Measurements from ENCODE around the gene GNG12. TPM values are rescaled to one million over a fixed set of nuclear protein-coding genes. Genes with fewer than 3 reads are reported as not detected.
A peak's percentile ranks its signal among the peaks of the same experiment; 100 is the strongest.
"Not testable (repeated sequence)": the region's sequence is repeated elsewhere in the genome, so short reads cannot be mapped to it uniquely, and the experiment has no call there.

Gene GNG12
- total RNA-seq, 1 experiment from 2014 or later, result 224 TPM

- no peaks in the 10 kb centered on the region for H3K27me3 ChIP-seq
- no peak for DNase-seq
- no peaks in the 10 kb centered on the region for H3K9me3 ChIP-seq
- no peak overlapping the region for H3K4me3 ChIP-seq
- no peaks in the 10 kb centered on the region for H3K36me3 ChIP-seq
These were observed 170.4 kb downstream of the GNG12 start for GRCh38 chr1:67662884-67663283.

GRCh38 chr1:67659229-67659628 lies 174.0 kb downstream of the GNG12 start:
- no peaks in the 10 kb centered on the region for H3K27me3 ChIP-seq
- no peak for DNase-seq
- no peaks in the 10 kb centered on the region for H3K9me3 ChIP-seq
- H3K4me3 ChIP-seq, result no peak overlapping the region
- H3K36me3 ChIP-seq, result no peaks in the 10 kb centered on the region

GRCh38 chr1:67657152-67657551 lies 176.1 kb downstream of the GNG12 start:
- H3K9me3 ChIP-seq, H3K4me3 ChIP-seq, DNase-seq, H3K27me3 ChIP-seq, H3K36me3 ChIP-seq: not testable (repeated sequence)

GRCh38 chr1:67655581-67655980 lies 177.7 kb downstream of the GNG12 start:
- H3K9me3 ChIP-seq, result no peaks in the 10 kb centered on the region
- no peaks in the 10 kb centered on the region for H3K36me3 ChIP-seq
- no peaks in the 10 kb centered on the region for H3K27me3 ChIP-seq
- DNase-seq, result no peak
- H3K4me3 ChIP-seq, result no peak overlapping the region

- H3K36me3 ChIP-seq, result no peaks in the 10 kb centered on the region
- DNase-seq, result no peak
- no peaks in the 10 kb centered on the region for H3K9me3 ChIP-seq
- no peaks in the 10 kb centered on the region for H3K27me3 ChIP-seq
- no peak overlapping the region for H3K4me3 ChIP-seq
These were observed 180.0 kb downstream of the GNG12 start for GRCh38 chr1:67653304-67653703.

GRCh38 chr1:67652800-67653199 lies 180.5 kb downstream of the GNG12 start:
- Histone ChIP-seq H3K4me3 (no peak overlapping the region), H3K9me3 (no peaks in the 10 kb centered on the region), H3K36me3 (no peaks in the 10 kb centered on the region), H3K27me3 (no peaks in the 10 kb centered on the region)
- DNase-seq, result peak; percentile 69

Other genes with a start within 250 kb of the GNG12 start
- 16.5 and 20.5 TPM in 2 replicates for gene GADD45A, start 148.3 kb downstream of the GNG12 start, total RNA-seq (2014; rRNA removed; shearing (Covaris generic); ENCODE audit: low replicate concordance)
- not detected in 2 replicates for gene DIRAS3, start 217.2 kb upstream of the GNG12 start, total RNA-seq (2014; rRNA removed; shearing (Covaris generic); ENCODE audit: low replicate concordance)